C4-2B (cell line): ENCODE results near the gene PDE9A.

Experiments used
- CTCF ChIP-seq: fragments of 450-650 bp; conservative IDR thresholded peaks from 2 replicates; pipeline ENCODE4 v1.5.1; 2017; ENCODE audit warnings: mild to moderate bottlenecking
- ZFX ChIP-seq: fragments of 450-650 bp; IDR thresholded peaks from 2 replicates; pipeline ENCODE4 v1.6.1; 2017

- no peak for TF ChIP-seq CTCF
- no peak for TF ChIP-seq ZFX
These were observed 925 bp downstream of the PDE9A start for GRCh38 chr21:42654179-42654912.
